ENCODE measurements around the gene ASRGL1. TPM values are rescaled to one million over a fixed set of nuclear protein-coding genes. Genes with fewer than 3 reads are reported as not detected.

Gene ASRGL1
- polyA plus RNA-seq, 1 donor = 3.5 TPM

DNA sequence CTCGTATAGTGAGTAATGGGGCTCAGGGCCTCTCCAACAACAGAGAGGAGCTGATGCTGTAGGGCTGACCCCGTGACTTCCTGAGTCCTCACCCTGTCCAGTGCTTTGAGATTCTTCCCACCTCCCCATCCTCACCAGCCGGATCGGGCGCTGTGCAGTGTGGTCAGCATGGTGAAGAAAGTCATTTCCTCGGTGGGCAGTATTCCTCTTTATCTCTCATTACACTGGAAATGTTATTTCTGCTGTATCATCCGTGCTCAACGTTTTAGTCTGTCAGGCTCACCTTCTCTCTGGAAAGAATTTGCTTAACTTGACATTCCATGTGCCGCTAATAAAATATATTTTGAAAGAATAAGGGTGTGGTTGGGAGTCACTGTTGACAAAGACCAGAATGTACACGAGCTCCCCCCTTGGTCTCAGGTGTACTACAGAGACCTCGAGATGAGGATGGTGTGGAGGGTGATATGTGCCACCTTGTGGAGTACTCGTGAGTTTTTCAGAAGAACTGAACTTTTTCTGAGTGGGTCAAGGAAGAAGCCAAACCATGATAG lies 55.9 kb downstream of the ASRGL1 start:
- no peak for DNase-seq

DNA sequence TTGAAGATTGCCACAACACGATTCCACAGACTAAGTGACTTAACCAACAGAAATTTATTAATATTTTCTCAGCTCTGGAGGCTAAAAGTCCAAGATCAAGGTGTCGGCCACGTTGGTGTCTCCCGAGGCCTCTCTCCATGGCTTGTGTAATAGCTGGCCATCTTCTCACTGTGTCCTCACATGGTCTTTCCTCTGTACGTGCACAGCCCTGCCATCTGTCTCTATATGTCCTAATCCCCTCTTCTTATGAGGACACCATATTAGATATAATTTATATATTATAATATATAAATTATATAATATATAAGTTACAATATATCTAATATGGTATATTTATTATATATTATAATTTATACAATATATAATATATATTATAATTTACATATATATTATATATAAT lies 56.5 kb downstream of the ASRGL1 start:
- no peak for DNase-seq

DNA sequence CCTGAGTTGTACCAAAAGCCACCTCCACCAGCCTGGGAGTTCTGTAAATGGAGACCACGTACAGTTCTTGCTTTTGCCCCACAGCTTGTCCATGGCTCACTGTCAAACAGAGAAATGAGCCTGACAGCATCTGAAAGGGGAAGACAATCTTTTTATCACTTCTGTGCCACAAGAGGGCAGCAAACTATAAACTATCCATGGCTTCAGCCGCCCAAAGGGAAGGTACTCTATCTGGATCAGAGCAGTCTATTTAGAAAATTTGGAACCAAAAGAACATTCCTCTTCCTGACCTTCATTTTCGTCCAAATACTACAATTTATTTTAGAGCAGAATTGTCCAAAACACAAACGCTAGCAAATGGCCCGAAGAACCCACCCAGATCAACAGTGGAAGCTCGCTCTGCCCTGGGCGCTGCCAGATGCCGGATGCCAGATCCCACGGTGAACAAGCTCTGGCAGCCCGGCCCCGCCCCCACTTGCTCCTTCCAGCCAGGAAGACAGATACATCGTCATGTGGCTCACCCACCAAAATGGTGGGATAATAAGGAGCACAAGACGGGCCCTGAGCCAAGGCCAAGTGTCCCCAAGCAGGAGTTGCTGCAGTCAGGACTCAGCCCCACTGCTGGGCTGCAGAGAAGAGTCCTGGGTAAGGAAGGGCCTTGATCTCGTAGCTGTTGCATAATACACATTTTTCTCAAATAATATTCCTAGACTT lies 57.7 kb downstream of the ASRGL1 start:
- DNase-seq = peak; percentile 90

DNA sequence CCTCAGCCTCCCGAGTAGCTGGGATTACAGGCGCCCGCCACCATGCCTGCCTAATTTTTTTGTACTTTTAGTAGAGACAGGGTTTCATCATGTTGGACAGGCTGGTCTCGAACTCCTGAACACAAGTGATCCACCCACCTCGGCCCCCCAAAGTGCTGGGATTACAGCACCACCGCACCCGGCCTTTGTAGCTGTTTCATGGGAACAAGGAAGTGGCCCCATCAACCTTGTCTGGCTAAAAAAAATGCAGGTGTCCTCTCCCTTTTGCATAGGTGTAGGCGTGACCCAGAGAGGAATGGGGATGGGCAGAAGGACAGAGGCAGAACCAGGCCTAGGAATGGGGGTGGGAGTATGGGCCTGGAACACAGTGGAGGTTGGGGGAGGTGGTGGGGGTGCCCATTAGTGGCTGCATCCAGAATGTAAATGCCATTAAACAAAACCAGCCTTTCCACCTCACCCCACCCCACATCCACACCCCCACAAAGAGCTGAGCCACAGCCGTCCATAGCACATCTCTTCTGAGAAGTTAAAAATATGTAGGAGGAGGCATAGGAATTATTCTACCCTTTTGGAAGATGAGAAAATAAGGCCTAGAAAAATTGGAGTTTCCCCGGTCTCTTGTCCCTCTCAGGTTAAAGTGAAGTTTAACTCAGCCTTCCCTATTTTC lies 58.8 kb downstream of the ASRGL1 start:
- DNase-seq = no peak

DNA sequence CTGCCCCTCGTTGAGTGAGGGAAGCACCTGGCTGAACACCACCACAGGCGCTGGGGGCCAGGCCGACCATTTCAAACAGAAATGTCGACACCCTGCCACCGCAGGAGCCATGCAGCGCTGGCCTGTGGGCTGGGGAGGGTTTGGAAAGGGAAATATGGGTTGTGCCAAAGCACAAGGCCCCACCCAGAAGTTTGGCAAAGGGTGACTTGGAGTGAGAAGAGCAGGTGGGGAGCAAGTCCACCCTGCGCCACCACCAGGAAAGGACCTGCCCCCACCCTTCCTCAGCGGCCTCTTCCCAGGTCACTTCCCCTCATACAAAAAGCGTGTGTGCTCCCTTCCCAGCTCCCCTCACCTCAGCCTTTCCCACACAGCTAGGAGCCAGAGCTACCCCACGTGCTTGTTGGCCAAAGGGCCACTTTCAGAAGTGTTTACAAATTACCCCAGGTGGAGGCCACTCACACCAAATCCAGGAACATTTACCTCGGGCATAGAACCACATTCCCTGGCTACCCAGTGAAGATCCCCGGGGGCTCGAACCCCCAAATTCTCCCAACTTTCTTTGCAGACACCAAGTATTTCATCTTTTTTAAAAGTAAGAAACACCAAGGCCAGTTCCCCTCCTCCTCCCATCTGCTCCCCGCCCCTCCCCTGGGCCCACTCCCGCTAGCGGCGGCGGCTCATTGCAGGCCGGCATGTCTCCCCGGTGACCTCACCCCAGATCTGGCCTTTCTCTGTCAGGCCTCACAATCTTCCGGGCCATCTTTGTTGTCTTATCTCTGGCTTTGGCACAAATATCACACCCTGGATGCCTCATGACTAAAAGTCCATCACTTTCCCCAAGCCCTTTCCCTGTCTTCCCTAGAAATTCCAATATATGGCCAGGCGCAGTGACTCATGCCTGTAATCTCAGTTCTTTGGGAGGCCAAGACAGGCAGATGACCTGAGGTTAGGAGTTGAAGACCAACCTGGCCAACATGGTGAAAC lies 61.1 kb downstream of the ASRGL1 start:
- DNase-seq = no peak

DNA sequence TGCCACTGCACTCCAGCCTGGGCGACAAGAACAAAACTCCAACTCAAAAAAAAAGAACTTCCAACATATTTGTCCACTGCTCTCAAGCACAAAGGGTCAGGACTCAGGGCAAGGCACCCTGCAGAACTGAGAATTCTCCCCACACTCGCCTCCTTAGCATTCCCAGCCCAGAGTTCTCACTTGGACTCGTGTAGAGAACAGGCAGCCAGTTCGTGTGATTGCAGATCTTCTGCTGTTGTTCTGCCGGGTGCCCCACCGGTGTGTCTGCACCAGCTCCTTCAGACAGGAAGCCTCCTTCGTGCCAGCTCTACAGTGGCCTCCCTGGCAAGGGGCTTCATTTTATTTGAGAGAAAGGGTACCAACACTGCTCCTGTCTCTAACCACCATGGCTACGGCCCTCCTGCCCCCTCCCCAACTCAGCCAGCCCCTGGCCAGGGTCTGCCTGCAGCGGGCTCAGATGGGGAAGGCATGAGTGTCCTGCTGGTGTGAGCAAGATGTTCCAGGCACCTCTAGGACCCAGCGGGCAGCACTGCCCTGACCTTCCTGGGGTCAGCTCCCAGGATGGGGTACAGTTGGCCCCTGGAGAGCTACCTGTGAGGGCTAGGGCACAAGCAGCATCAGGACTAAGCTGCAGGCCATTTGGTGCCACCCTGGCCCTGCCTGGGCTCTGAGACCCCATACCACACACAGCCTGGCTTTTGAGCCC lies 62.1 kb downstream of the ASRGL1 start:
- DNase-seq = no peak

DNA sequence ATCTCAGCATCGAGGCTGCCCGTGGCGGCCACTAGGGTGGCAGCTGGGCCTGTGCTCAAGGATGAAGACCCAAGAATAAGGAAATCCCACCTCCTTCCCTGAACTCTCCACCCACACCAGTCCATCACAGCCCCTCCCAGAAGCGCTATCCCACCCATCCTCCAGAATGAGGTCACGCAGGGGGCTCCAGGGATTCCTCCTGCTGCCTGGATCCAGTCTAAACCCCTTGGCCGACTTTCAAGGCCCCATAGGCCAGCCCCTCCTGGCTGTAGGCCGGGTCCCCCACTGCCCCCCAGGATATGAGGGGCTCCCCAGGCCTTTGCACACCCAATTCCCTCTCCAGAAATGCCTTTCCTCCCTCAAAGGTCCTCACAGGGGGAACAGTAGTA lies 62.6 kb downstream of the ASRGL1 start:
- peak; percentile 86 for DNase-seq

DNA sequence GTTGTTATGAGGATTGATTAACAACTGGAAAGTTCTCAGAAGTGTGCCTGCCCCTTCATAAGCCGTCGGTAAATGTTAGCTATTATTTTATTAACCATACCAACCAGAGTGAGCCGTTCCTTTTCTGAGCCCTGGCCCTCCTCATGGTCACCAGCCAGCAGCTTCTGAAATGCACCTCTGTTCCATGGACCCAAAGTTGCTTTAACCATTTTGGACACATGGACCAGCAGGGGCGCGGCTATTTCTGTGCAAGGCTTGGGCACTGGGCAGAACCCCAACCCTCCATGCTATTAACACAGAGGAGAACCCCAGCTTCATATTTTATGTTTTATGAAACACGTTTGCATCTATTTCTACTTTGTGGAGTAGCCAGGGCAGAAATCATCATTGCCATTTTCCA lies 63.0 kb downstream of the ASRGL1 start:
- no peak for DNase-seq

DNA sequence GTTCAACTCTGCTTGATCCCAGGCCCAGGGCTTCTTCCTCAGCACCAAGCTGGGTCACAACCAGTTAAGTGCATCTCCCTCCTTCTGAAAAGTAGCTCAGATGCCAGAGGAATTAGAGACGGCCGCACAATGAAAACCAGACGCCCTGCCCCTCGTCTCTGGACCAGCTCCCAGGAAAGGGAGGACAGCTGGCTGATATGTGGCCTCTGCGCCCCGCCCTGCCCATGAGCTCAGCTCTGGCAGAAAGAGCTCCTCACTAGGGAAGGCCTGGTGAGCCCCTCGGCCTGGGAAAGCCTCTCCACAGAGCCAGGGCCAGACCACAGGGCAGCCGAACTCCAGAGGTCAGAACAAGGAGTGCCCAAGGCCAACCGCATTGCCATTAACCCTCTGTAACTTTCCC lies 63.5 kb downstream of the ASRGL1 start:
- peak; percentile 89 for DNase-seq

DNA sequence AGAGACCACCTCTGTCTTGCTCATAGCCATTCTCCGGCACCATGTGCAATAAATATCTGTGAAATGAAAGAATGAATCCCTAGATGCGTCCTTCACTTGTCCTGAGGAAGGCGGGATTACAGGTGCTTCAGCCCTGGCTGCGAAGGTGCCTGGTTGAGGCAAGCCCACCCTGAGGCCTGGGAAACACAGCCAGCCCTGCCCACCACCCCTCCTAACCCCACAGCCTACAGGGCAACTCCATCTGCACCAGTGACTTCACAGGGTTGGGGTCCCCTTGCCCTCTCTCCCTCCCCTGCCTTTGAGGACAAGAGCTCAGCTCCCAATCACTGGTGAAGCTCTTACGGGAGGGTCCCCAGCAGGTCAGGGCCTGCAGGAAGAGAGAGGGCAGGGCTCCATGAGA lies 64.1 kb downstream of the ASRGL1 start:
- no peak for DNase-seq

DNA sequence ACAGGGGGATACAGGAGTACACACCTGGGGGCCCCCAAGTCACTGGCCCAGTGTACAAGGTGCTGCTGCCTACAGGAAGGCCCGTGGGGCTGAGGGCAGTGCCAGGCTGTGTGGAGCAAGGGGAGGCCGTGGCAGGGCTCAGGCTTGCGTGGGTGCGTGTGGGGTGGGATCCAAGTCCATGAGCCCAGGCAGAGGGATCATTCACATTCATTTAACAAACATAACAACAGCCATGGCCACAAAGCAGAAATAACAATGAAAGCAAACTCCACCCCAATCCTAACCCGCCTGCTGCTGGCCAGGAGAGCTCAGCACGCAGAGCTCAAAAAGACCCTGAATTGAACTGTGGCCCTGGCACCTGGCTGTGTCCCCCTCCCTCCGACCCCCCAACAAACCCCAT lies 64.6 kb downstream of the ASRGL1 start:
- DNase-seq = no peak

DNA sequence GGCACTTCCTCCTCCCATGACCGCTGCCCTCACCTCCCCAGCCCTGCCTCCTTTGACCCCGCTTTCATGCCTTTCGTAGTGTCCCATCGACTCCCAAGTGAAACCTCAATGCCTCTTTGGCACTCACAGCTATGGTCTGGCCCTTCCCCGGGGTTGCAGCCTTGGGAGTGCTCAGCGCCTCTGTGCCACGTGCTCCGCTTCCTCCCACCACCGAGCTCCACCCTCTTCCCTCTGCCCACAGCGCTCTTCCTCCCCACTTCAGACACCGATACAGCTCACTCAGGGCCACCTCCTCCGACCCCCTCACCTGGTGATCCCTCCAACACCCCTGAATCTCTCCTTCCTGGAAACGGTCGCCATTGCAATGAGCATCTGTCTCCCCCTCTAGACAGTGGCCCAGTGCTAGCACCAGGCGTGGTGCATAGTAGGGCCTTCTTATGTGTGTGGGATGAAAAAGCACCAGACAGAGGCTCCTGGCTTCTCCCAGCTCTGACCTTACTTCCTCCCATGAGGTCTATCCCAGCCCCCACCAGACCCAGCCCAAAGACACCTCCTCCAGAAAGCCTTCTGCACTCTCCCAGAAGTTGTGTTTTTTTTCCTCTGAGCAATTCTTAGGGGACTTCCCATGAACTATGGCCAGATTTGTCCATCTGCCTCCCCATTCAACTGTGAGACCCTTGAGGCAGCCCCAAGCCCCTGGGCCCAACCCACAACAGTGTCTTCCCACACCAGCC lies 65.1 kb downstream of the ASRGL1 start:
- DNase-seq = no peak

DNA sequence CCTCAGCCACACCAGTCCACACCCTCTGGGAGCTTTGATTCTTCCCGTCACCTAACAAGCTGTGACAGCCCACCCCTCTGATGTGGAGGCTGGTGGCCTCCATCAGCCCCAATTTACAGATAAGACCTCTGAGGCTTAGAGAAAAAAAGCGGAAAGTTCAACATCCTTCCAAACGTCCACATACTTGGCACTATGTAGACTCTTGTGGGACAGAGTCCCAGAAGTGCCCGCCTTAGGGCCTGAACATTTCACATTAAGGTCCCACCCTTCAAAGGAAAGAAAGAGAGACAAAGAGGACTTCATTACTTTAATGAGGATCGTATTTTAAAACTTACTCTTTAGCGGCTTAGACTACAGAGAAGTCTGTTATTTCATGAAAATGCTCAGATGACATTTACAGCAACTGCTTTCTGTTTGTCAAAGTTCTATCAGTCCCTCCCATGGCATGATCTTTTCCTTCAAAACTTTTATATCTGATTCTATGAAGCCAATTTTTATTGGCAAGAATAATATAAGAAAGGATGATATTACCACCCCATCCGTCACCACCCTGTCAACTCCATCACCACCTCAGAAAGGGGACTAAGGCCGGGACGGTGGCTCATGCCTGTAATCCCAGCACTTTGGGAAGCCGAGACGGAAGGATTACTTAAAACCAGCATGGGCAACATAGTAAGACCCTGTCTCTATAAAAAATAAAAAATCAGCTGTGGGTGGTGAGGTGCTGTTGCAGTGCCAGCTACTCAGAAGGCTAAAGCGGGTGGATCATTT lies 65.9 kb downstream of the ASRGL1 start:
- no peak for DNase-seq

DNA sequence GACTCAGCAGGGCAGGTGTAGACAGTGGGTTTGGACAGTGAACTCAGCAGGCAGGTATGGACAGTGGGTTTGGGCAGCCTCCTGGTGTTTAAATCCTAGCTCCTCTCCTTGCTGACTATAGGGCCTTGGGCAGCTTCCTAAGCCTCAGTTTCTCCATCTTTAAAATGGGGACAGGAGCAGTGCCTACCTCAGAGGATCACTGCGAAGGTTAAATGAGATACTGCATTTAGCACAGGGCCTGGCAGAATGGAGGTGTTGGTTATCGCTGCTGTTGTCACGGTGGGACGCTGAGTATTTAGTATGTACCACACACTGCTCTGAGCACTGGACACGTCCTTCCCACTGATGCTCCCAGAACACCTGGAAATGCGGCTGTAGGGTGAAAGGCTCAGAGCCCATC lies 67.2 kb downstream of the ASRGL1 start:
- DNase-seq = no peak

DNA sequence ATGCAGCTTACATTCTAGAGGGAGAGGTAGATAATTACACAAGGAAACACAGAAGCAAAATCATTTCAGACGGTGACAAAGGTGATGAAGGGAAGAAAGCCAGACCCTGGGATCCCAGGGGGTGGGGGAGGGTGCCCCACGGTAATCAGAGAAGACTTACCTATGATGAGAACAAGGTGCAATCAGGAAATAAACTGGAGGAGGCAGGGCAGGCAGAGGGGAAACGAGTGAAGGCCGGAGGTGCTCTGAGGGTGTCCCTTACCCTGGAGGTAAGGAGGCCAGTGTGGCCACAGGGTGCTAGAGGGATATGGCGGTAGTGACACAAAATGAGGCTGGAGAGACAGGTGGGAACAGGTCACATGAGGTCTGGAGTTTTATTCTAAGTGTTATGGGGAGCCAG lies 67.7 kb downstream of the ASRGL1 start:
- no peak for DNase-seq

DNA sequence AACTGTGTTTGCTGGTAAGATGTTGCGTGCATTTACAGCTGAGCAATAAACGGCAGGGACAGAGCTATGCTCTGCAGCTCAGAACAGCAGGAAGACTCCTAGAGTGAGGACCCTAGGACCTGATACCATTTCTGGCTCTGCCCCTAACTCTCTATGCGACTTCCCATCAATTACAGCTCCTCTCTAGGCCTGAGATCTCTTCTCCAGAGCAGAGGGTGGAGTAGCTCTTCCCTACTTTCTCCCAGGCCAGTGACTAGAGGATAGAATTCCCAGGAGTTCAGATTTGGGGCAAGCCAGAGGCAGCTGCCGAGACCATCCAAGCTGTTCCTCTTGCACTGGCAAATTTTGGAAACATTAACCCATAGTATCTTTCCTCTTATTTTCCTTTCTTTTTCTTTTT lies 68.8 kb downstream of the ASRGL1 start:
- DNase-seq = no peak

DNA sequence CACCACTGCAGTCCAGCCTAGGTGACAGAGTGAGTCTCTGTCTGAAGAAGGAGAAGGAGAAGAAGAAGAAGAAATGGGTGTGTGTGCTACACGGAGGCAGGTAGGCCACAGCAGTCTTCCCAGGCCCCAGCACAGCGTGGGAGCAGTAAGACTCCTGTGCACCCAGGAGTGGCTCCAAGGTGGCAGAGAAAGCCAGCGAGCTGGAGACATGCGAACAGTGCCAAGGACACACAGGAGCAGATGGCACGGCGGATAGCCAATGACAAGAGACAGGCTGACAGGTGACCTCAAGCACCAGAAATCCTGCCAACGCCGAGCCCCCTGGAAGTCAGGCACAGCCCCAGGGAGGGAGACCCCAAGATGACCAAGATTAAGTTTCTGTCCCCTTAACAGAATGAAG lies 72.6 kb downstream of the ASRGL1 start:
- DNase-seq = no peak

DNA sequence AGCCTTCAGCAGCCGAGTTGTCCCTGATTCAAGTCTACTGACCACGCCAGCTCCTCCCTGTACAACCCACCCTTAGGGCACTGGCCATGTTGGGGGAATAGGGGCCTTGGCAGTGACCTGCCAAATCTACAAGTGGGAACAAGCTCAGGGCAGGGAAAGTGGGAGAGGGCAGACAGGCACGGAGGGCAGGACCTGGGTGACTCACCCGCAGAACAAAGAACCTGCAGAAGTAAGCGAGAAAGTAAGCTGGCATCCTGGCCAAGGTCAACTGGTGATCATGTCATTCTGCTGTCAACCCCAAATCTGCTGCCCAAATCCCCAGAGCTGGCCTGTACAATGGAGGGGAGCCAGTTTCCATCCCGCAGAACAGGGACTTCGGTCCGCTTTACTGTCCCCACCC lies 73.7 kb downstream of the ASRGL1 start:
- no peak for DNase-seq

DNA sequence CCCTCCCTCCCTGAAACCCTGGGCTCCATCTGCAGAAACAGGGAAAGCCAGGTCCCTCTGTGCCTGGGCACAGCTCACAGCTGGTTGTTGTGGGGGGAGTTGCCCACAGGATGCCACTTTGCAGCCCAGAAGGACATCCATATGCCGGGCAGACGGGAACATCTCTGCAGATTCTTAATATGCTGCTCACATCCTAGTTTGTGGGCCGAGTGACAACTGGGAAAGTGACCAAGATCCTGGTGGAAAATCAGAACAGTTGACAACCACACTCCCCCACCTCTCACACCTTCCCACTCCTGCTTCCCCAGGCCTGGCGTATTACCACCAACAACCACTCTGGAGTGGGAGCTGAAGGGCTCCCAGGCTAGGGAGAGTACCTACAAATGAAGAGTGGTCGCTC lies 74.3 kb downstream of the ASRGL1 start:
- no peak for DNase-seq

DNA sequence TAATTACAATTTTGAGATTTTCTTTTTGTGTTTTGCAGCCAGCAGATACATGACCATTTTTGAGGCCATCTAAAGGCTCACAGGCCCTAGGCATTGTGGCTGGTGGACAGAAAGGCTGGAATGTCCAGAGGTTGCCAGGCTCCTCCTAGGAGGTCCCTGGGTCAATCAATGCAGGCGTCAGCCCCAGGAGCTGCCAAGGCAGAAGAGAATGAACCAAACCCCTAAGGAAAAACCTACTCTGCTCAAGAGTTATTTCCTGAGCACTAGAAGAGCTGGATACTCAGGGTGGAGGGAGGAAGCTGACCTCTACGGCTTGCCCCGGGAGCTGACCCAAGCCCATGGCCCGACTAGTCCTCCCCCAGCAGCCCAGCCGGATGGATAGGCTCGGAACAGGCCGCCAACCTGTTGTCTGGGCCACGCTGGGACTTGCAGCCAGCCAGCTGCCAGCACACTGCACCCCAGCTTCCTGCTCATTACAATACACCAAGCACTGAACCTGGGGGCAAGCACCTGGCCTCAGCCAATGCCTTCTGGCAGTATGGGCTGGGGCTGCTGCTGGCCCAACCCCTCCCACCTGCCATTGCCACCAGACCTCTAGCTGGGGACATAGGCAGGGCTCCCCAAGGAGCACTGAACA lies 75.9 kb downstream of the ASRGL1 start:
- DNase-seq = no peak
